Mucosa of rectum (tissue), 2 donors: ENCODE results near the gene MGAT5B.

Experiments used
- H3K27ac ChIP-seq, 2 donors: one replicate each; pipeline ENCODE4 v1.7.0; 2013; ENCODE audit warnings: inconsistent platforms in 2 of 2, low read depth in 2 of 2, low read length in 2 of 2
- H3K27me3 ChIP-seq, 2 donors: one replicate each; pipeline ENCODE4 v1.7.0; 2013; ENCODE audit warnings: low read length in 2 of 2; ENCODE audit not compliant: control insufficient read depth in 2 of 2, insufficient read depth in 2 of 2
- H3K36me3 ChIP-seq, 2 donors: one replicate each; pipeline ENCODE4 v1.7.0; 2013; ENCODE audit warnings: low read length in 2 of 2; ENCODE audit not compliant: control insufficient read depth in 2 of 2, insufficient read depth in 2 of 2
- H3K4me1 ChIP-seq, 2 donors: one replicate each; pipeline ENCODE4 v1.7.0; 2013; ENCODE audit warnings: low read length in 2 of 2, mild to moderate bottlenecking in 1 of 2; ENCODE audit not compliant: control insufficient read depth in 2 of 2, insufficient read depth in 2 of 2
- H3K4me3 ChIP-seq, 2 donors: one replicate each; pipeline ENCODE4 v1.7.0; 2013; ENCODE audit warnings: low read length in 2 of 2
- H3K9ac ChIP-seq, 2 donors: one replicate each; pipeline ENCODE4 v1.7.0; 2013; ENCODE audit warnings: low read length in 2 of 2, low read depth in 1 of 2, mild to moderate bottlenecking in 1 of 2
- H3K9me3 ChIP-seq, 2 donors: one replicate each; pipeline ENCODE4 v1.7.0; 2013; ENCODE audit warnings: low read length in 2 of 2; ENCODE audit not compliant: control insufficient read depth in 2 of 2
- donor health status: healthy.
- donor health status: Normal muscosa, but diverticular disease.

Gene MGAT5B

DNA sequence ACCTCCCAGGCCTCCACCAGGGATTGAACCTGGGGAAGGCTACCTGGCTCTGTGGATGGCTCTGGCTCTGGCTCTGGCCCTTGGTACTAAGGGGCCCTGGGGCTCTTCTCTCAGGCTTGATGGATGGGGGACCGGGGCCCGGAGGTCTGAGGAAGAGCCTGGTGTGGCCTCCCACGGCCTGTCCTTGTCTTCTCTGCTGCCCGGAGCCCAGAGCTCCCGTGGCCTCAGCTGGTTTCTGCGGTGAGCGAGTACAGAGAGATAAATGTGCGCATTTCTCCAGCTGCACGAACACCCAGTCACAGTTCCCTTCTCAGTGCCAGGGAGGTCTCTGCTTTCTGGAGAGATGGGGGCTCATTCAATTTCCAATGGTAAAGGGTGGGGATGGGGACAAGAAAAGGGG lies 9.2 kb downstream of the MGAT5B start:
- peaks cover 0 to 9% of the 10 kb centered on the region in 2 donors for H3K27me3 ChIP-seq

DNA sequence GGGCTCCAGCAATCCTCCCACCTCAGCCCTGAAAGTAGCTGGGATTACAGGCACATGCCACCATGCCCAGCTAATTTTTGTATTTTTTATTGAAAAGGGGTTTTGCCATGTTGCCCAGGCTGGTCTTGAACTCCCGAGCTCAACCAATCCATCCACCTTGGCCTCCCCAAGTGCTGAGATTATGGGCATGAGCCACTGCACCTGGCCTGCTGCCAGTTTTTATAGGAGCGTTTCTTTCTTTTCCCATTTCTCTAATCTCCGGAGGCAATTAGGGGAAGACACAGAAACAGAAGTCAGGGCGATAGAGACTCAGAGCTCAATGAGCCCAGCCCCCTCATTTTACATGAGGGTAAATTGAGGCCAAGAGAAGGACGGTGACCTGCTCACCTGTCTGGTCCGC lies 10.4 kb downstream of the MGAT5B start:
- no peak overlapping the region for H3K9ac ChIP-seq
- no peaks in the 10 kb centered on the region for H3K9me3 ChIP-seq
- no peak overlapping the region for H3K4me3 ChIP-seq
- H3K4me1 ChIP-seq: no peaks in the 10 kb centered on the region
- no peaks in the 10 kb centered on the region for H3K36me3 ChIP-seq
- peaks cover 0 to 9% of the 10 kb centered on the region in 2 donors for H3K27me3 ChIP-seq
- H3K27ac ChIP-seq: no peak overlapping the region

More for the DNA sequence above, 9.2 kb downstream of the MGAT5B start:
- Histone ChIP-seq H3K4me1 (no peaks in the 10 kb centered on the region), H3K9me3 (no peaks in the 10 kb centered on the region), H3K36me3 (no peaks in the 10 kb centered on the region), H3K27ac (no peak overlapping the region), H3K4me3 (no peak overlapping the region), H3K9ac (no peak overlapping the region)

DNA sequence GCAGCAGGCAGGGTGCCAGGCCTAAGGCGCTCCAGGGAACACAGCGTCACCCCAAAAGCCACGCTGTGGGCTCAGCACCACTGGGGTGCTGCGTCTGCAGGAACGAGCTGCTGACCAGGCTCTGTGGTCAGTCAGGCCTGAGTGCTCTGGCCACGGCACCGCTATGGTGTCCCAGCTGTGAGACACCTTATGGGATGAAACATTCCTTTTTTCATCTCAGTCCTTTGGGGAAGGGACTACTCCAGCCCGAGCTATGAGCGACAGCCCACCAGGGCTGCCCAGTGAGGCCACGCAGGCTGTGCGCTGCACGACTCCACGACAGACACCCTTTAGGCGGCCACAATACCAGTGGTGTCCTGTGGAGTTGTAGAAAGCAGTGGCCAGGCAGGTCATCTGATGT lies 11.1 kb downstream of the MGAT5B start:
- no peaks in the 10 kb centered on the region for H3K9me3 ChIP-seq
- H3K27me3 ChIP-seq: peaks cover 0 to 9% of the 10 kb centered on the region in 2 donors
- no peaks in the 10 kb centered on the region for H3K36me3 ChIP-seq
- no peak overlapping the region for H3K9ac ChIP-seq
- H3K27ac ChIP-seq: no peak overlapping the region
- H3K4me3 ChIP-seq: no peak overlapping the region
- no peaks in the 10 kb centered on the region for H3K4me1 ChIP-seq

DNA sequence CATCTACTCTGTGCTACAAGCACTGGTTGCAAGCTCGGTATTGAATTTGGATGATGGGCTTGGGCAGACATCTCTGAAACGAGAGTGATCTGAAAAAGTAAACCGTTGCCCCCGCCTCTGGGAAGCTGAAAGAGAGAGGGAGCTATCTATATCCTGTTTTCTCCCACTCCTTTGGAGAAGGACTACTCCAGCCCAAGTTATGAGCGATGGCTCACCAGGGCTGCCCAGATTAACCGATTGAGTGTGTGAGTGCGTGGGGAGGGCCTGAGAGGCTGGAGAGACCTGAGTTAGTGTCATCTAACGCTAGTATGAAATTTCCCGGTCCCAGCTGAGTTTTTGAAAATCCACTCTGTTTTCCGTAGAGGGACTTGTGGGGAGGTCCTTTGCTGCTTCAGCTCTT lies 11.5 kb downstream of the MGAT5B start:
- H3K9me3 ChIP-seq: no peaks in the 10 kb centered on the region
- no peaks in the 10 kb centered on the region for H3K4me1 ChIP-seq
- no peak overlapping the region for H3K9ac ChIP-seq
- H3K4me3 ChIP-seq: no peak overlapping the region
- H3K36me3 ChIP-seq: no peaks in the 10 kb centered on the region
- peaks cover 0 to 9% of the 10 kb centered on the region in 2 donors for H3K27me3 ChIP-seq
- H3K27ac ChIP-seq: no peak overlapping the region

DNA sequence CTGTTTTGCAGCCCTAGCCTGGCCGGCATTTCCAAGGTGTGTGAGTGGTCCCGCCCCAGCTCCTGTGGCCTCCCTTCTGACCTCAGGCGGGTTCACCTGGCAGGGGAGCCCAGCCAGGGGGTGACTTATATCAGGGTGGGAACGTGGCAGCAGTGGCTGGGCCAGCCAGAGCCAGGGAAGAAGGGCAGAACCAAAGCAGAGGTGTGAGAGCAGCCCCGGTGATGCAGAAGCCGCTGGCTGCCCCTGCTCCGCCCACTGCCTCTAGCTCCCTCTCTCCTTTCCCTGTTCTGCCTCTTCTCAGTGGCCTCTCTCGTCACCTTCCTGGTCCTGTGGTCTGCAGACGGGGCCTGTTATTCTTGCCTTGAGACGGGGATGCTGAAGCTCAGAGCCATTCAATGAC lies 12.1 kb downstream of the MGAT5B start:
- H3K4me3 ChIP-seq: no peak overlapping the region
- no peaks in the 10 kb centered on the region for H3K4me1 ChIP-seq
- H3K27me3 ChIP-seq: peaks cover 0 to 5% of the 10 kb centered on the region in 2 donors
- H3K9ac ChIP-seq: no peak overlapping the region
- no peaks in the 10 kb centered on the region for H3K9me3 ChIP-seq
- H3K27ac ChIP-seq: no peak overlapping the region
- H3K36me3 ChIP-seq: no peaks in the 10 kb centered on the region

- H3K4me1 ChIP-seq: no peaks in the 10 kb centered on the region
- no peak overlapping the region for H3K9ac ChIP-seq
- no peak overlapping the region for H3K4me3 ChIP-seq
- peaks cover 0 to 5% of the 10 kb centered on the region in 2 donors for H3K27me3 ChIP-seq
- no peaks in the 10 kb centered on the region for H3K9me3 ChIP-seq
- H3K27ac ChIP-seq: no peak overlapping the region
- no peaks in the 10 kb centered on the region for H3K36me3 ChIP-seq
Observed at GRCh38 chr17:76880971-76881370, 12.8 kb downstream of the MGAT5B start.

DNA sequence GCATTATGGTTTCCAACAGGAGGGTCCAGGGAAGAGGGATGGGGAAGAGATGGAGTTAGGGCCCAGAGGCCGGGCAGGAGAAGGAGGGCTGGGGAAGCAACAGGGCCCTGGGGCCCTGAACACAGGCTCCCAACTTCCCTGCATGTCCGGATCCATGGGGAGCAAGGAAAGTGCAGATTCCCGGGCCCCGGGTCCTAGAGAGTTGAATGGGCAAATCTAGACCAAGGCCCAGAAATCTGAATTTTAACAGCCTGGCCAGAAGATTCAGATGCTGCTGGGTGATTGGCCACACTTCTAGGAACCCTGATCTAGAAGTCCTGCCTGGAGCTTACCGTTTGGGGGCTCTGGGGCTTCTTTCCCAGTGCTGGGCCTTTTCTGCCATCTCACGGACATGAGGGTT lies 13.2 kb downstream of the MGAT5B start:
- Histone ChIP-seq H3K27ac (no peak overlapping the region), H3K4me1 (no peaks in the 10 kb centered on the region), H3K36me3 (no peaks in the 10 kb centered on the region), H3K4me3 (no peak overlapping the region), H3K9ac (no peak overlapping the region), H3K9me3 (no peaks in the 10 kb centered on the region), H3K27me3 (peaks cover 2 to 5% of the 10 kb centered on the region in 2 donors)

DNA sequence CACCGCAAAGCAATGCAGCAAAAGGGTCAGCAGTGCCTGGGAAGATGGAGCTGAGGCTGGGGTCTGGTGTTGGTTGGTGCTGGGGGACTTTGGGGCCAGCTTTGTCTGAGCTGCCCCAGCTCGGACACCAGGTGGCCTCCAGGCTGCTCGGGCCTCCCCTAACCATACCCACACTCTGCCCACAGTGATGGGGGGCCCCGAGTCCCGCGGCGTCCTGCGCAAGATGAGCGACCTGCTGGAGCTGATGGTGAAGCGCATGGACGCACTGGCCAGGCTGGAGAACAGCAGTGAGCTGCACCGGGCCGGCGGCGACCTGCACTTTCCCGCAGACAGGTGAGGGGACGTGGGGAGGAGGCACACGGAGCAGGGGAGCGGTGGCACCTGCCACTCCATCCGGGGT lies 13.8 kb downstream of the MGAT5B start:
- Histone ChIP-seq H3K36me3 (no peaks in the 10 kb centered on the region), H3K9me3 (no peaks in the 10 kb centered on the region), H3K27me3 (peaks cover 3 to 5% of the 10 kb centered on the region in 2 donors), H3K27ac (no peak overlapping the region), H3K4me3 (no peak overlapping the region), H3K4me1 (no peaks in the 10 kb centered on the region), H3K9ac (no peak overlapping the region)

DNA sequence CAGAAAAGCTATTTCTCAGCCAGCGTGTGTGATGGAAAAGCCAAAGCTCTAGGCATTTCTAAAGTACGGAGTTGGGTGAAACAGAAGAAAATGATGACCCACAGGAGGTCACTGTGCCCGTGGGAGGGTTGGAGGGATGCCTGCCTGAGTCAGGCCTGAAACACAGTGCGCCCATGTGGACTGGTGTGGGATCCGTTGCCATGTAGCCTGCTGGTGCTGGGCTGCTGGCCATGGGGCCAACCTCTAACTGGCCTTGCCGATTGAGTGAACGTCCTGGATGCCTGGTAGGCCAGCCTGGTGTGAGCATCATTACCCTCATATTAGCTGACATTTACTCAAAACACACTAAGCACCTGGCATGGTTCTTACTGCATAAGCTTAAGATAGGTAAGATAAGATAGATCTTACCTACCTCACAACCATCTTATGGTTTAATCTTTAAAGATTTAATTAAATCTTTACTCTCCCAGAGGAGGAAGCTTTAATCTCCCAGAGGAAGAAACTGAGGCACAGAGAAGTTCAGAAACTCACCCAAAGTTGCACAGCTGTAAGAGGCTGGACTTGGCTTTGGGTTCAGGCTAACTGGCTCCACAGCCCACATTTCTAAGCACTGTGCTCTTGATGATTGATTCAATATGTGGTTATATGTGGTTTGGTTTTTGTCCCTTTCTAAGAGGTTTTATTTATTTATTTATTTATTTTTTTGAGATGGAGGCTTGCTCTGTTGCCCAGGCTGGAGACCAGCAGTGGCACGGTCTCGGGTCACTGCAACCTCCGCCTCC lies 15.7 kb downstream of the MGAT5B start:
- no peak overlapping the region for H3K9ac ChIP-seq
- H3K36me3 ChIP-seq: no peaks in the 10 kb centered on the region
- no peak overlapping the region for H3K27ac ChIP-seq

GRCh38 chr17:76884995-76885893 lies 17.0 kb downstream of the MGAT5B start:
- no peaks in the 10 kb centered on the region for H3K4me1 ChIP-seq
- no peak overlapping the region for H3K27ac ChIP-seq
- H3K27me3 ChIP-seq: peaks cover 3 to 5% of the 10 kb centered on the region in 2 donors

More for the DNA sequence above, 15.7 kb downstream of the MGAT5B start:
- H3K9me3 ChIP-seq: no peaks in the 10 kb centered on the region
- no peaks in the 10 kb centered on the region for H3K4me1 ChIP-seq
- H3K4me3 ChIP-seq: no peak overlapping the region
- H3K27me3 ChIP-seq: peaks cover 3 to 5% of the 10 kb centered on the region in 2 donors

More at GRCh38 chr17:76884995-76885893, 17.0 kb downstream of the MGAT5B start:
- Histone ChIP-seq H3K9ac (no peak overlapping the region), H3K9me3 (no peaks in the 10 kb centered on the region), H3K36me3 (no peaks in the 10 kb centered on the region), H3K4me3 (no peak overlapping the region)
